ENCODE results near the gene LPP. TPM values are rescaled to one million over a fixed set of nuclear protein-coding genes. Genes with fewer than 3 reads are reported as not detected.

The LPP gene
- total RNA-seq, 1 donor = 77.4 TPM

DNA sequence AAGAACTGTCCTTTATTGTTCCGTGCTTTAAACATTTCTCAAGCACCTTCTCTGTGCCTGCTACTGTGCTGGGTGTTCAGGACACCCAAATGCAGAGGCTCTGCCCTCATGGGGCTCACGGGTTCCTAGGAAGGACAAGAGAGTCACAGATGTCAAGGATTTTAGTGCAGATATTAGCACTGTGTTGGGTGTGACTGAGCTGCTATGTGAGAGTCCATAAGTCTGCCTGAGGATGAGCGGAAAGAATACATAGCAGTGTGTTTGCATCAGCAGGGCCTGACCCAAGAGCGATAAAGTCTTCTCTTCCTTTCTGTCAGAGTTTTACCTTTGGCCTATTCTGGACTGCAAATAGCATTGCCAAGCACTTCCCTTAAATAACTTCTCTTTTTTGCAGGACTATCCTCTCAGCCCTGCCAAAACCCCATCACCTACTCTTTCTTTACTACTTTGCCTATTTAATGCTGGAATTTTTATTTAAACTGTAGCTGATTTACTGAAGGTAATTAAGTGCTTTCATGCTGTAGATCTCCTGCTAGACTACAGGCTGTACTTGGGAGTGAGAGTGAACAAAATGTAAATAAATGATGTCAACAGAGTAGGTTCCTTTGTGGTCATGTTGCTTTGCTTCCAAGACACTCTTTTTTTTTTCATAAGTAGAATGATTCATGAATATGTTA lies 558.4 kb downstream of the LPP start:
- Histone ChIP-seq H2AFZ (ENCODE audit: low read length) (no peak overlapping the region), H3K36me3 (ENCODE audit: insufficient read depth, low read length) (peaks cover 4% of the 10 kb centered on the region), H3K27me3 (ENCODE audit: insufficient read depth, low read length) (no peaks in the 10 kb centered on the region), H3K4me3 (ENCODE audit: insufficient read depth, low read length) (no peak overlapping the region), H3K9me3 (ENCODE audit: low read depth, low read length) (no peaks in the 10 kb centered on the region), H3K4me1 (ENCODE audit: insufficient read depth, low read length) (peaks cover 19% of the 10 kb centered on the region), H3K4me2 (ENCODE audit: insufficient read depth, low read length) (peak overlapping the region; percentile 49), H4K20me1 (ENCODE audit: insufficient read depth, low read length) (peaks cover 11% of the 10 kb centered on the region), H3K79me2 (ENCODE audit: insufficient read depth, low read length) (peaks cover 6% of the 10 kb centered on the region), H3K27ac (ENCODE audit: low read depth, low read length) (peak overlapping the region; percentile 76)
- DNase-seq (ENCODE audit: insufficient read length, low spot score, missing footprints) = no peak
- TF ChIP-seq, protein P1, sequence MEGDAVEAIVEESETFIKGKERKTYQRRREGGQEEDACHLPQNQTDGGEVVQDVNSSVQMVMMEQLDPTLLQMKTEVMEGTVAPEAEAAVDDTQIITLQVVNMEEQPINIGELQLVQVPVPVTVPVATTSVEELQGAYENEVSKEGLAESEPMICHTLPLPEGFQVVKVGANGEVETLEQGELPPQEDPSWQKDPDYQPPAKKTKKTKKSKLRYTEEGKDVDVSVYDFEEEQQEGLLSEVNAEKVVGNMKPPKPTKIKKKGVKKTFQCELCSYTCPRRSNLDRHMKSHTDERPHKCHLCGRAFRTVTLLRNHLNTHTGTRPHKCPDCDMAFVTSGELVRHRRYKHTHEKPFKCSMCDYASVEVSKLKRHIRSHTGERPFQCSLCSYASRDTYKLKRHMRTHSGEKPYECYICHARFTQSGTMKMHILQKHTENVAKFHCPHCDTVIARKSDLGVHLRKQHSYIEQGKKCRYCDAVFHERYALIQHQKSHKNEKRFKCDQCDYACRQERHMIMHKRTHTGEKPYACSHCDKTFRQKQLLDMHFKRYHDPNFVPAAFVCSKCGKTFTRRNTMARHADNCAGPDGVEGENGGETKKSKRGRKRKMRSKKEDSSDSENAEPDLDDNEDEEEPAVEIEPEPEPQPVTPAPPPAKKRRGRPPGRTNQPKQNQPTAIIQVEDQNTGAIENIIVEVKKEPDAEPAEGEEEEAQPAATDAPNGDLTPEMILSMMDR (IDR thresholded peaks at IDR 0.05; ENCODE audit: extremely low read depth, low read depth, low read length) = no peak

GRCh38 chr3:188712991-188713390 lies 559.0 kb downstream of the LPP start:
- Histone ChIP-seq H3K27ac (ENCODE audit: low read depth, low read length) (peak overlapping the region; percentile 21), H3K4me3 (ENCODE audit: insufficient read depth, low read length) (no peak overlapping the region), H4K20me1 (ENCODE audit: insufficient read depth, low read length) (peaks cover 11% of the 10 kb centered on the region), H3K36me3 (ENCODE audit: insufficient read depth, low read length) (peaks cover 4% of the 10 kb centered on the region), H3K9me3 (ENCODE audit: low read depth, low read length) (no peaks in the 10 kb centered on the region), H3K4me1 (ENCODE audit: insufficient read depth, low read length) (peaks cover 19% of the 10 kb centered on the region), H3K27me3 (ENCODE audit: insufficient read depth, low read length) (no peaks in the 10 kb centered on the region), H3K4me2 (ENCODE audit: insufficient read depth, low read length) (no peak overlapping the region), H2AFZ (ENCODE audit: low read length) (no peak overlapping the region), H3K79me2 (ENCODE audit: insufficient read depth, low read length) (peaks cover 4% of the 10 kb centered on the region)
- TF ChIP-seq, protein P1 (IDR thresholded peaks at IDR 0.05; ENCODE audit: extremely low read depth, low read depth, low read length) = no peak
- DNase-seq (ENCODE audit: insufficient read length, low spot score, missing footprints) = no peak

DNA sequence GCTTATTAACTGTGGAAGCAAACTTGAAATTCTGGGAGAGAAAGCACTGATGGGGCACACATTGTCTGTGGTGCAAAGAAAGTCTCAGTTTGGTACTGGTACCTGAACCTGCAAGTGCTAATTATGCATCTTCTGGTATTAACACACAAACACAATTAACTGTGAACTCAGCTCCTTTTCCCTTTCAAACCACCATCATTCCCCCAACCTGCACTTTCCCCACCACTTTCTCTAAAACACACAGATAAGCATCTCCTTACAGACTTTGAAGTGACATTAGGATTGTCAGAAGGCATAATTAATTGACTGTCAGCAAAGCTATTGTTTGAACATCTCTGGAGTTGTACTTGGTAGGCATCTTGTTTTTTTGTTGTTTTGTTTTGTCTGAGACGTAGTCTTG lies 565.6 kb downstream of the LPP start:
- H4K20me1 ChIP-seq (ENCODE audit: insufficient read depth, low read length) = peaks cover 8% of the 10 kb centered on the region
- TF ChIP-seq, protein P1 (IDR thresholded peaks at IDR 0.05; ENCODE audit: extremely low read depth, low read depth, low read length) = no peak
- DNase-seq (ENCODE audit: insufficient read length, low spot score, missing footprints) = no peak
- no peaks in the 10 kb centered on the region for H3K27me3 ChIP-seq (ENCODE audit: insufficient read depth, low read length)
- H3K4me2 ChIP-seq (ENCODE audit: insufficient read depth, low read length) = no peak overlapping the region
- H2AFZ ChIP-seq (ENCODE audit: low read length) = no peak overlapping the region
- H3K4me1 ChIP-seq (ENCODE audit: insufficient read depth, low read length) = peaks cover 6% of the 10 kb centered on the region
- peaks cover 22% of the 10 kb centered on the region for H3K79me2 ChIP-seq (ENCODE audit: insufficient read depth, low read length)
- H3K36me3 ChIP-seq (ENCODE audit: insufficient read depth, low read length) = no peaks in the 10 kb centered on the region
- no peak overlapping the region for H3K27ac ChIP-seq (ENCODE audit: low read depth, low read length)
- H3K4me3 ChIP-seq (ENCODE audit: insufficient read depth, low read length) = no peak overlapping the region
- H3K9me3 ChIP-seq (ENCODE audit: low read depth, low read length) = no peaks in the 10 kb centered on the region

DNA sequence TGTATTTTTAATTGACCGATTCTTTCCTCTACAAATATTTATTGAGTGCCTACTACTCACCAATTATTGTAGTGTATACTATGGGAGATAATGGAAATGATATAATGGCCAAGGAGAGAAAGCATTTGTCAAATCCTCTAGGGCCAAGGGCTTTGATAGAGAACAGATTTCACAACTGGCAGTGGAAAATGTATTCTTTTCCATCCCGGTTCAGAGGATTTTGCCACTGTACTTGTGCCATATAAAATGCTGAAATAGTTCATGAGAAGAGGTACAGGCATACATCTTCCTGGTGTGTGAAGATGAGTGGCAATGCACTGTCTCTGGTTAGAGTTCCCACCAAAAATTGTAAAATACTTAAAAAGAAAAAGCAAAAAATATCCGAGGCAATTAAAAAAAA lies 566.3 kb downstream of the LPP start:
- Histone ChIP-seq H3K79me2 (ENCODE audit: insufficient read depth, low read length) (peaks cover 24% of the 10 kb centered on the region), H4K20me1 (ENCODE audit: insufficient read depth, low read length) (peaks cover 8% of the 10 kb centered on the region), H3K9me3 (ENCODE audit: low read depth, low read length) (no peaks in the 10 kb centered on the region), H3K27me3 (ENCODE audit: insufficient read depth, low read length) (no peaks in the 10 kb centered on the region), H3K4me3 (ENCODE audit: insufficient read depth, low read length) (no peak overlapping the region), H2AFZ (ENCODE audit: low read length) (no peak overlapping the region), H3K27ac (ENCODE audit: low read depth, low read length) (peak overlapping the region; percentile 10), H3K4me1 (ENCODE audit: insufficient read depth, low read length) (peaks cover 6% of the 10 kb centered on the region), H3K4me2 (ENCODE audit: insufficient read depth, low read length) (no peak overlapping the region), H3K36me3 (ENCODE audit: insufficient read depth, low read length) (no peaks in the 10 kb centered on the region)
- no peak for DNase-seq (ENCODE audit: insufficient read length, low spot score, missing footprints)
- TF ChIP-seq, protein P1 (IDR thresholded peaks at IDR 0.05; ENCODE audit: extremely low read depth, low read depth, low read length) = no peak
